Upper lobe of left lung (tissue), 4 donors: ENCODE data around the gene C16orf86.

Experiments used
- EP300 ChIP-seq, 4 donors: sonication (generic); formaldehyde crosslinking; IDR thresholded peaks; one replicate each; pipeline ENCODE4 v1.5.1; 2017; ENCODE audit warnings: antibody characterized with exemption in 4 of 4, control low read depth in 2 of 4
- POLR2AphosphoS5 ChIP-seq, 2 donors: sonication (generic); formaldehyde crosslinking; IDR thresholded peaks; one replicate each; pipeline ENCODE4 v1.5.1; 2017; ENCODE audit warnings: antibody characterized with exemption in 2 of 2

- TF ChIP-seq EP300 (IDR thresholded peaks at IDR 0.05) (no peak), POLR2AphosphoS5 (IDR thresholded peaks at IDR 0.05) (no peak)
Measured at GRCh38 chr16:67648764-67649407, 17.7 kb upstream of the C16orf86 start.
